Gastrocnemius medialis (tissue), 4 donors: ENCODE data around the gene SEC61B. TPM values are rescaled to one million over a fixed set of nuclear protein-coding genes. Genes with fewer than 3 reads are reported as not detected.

ENCODE experiments used
- ATAC-seq, 2 donors: fragments of 150-250 bp; one replicate each; pipeline ENCODE4 v1.9.1; 2016
- DNase-seq, 2 donors: peaks; one replicate each; pipeline ENCODE4 v3.0.0-alpha.2; 2019
- H3K27ac ChIP-seq, 4 donors: fragments of 200-600 bp; sonication (generic); 1 replicate in 1 of 4; 2 replicates in 3 of 4; pipeline ENCODE4 v1.5.1; 2016 to 2018; ENCODE audit warnings: mild to moderate bottlenecking in 2 of 4, moderate library complexity in 1 of 4
- H3K27me3 ChIP-seq, 3 donors: fragments of 200-600 bp; sonication (generic) in 2 of 3; 1 replicate in 1 of 3; 2 replicates in 2 of 3; pipeline versions ENCODE4 v1.5.1 to v1.6.0; 2016 to 2019; ENCODE audit warnings: mild to moderate bottlenecking in 1 of 3, moderate library complexity in 1 of 3
- H3K36me3 ChIP-seq, 2 donors: fragments of 200-600 bp; sonication (generic) in 1 of 2; one replicate each; pipeline ENCODE4 v1.5.1; 2017 to 2018
- H3K4me1 ChIP-seq, 2 donors: fragments of 200-600 bp; sonication (generic) in 1 of 2; one replicate each; pipeline ENCODE4 v1.5.1; 2016 to 2017; ENCODE audit warnings: mild to moderate bottlenecking in 2 of 2
- H3K4me3 ChIP-seq, 4 donors: fragments of 200-600 bp; sonication (generic) in 3 of 4; 1 replicate in 1 of 4; 2 replicates in 3 of 4; pipeline ENCODE4 v1.5.1; 2016 to 2019; ENCODE audit warnings: mild to moderate bottlenecking in 2 of 4
- H3K9me3 ChIP-seq, 3 donors: fragments of 200-600 bp; sonication (generic) in 2 of 3; 1 replicate in 1 of 3; 2 replicates in 2 of 3; pipeline ENCODE4 v1.5.1; 2016 to 2019
- CTCF ChIP-seq, 5 experiments: fragments of 450-650 bp in 3 of 5; fragments of 200-600 bp in 2 of 5; sonication (generic) in 2 of 5; IDR thresholded peaks in 4 of 5; conservative IDR thresholded peaks in 1 of 5; 1 replicate in 4 of 5; 2 replicates in 1 of 5; pipeline ENCODE4 v1.5.1; 2016 to 2019; ENCODE audit warnings: antibody characterized with exemption in 5 of 5, mild to moderate bottlenecking in 3 of 5, moderate library complexity in 3 of 5
- POLR2A ChIP-seq, 2 donors: fragments of 450-650 bp; IDR thresholded peaks; one replicate each; pipeline ENCODE4 v1.6.1; 2017; ENCODE audit warnings: antibody characterized with exemption in 2 of 2, mild to moderate bottlenecking in 2 of 2, moderate library complexity in 2 of 2
- in situ Hi-C, 4 donors: fragments of 200-750 bp; cut with MboI; loops; one replicate each; pipeline versions ENCODE4 v1.15.0 to v1.8.0; 2017; ENCODE audit warnings: low sequenced_read_pairs in 4 of 4
- intact Hi-C: fragments of 100-400 bp; cut with DNase I; formaldehyde crosslinking; loops from one replicate; pipeline ENCODE4 v1.15.1; 2023; ENCODE audit warnings: low total_unique reads
- total RNA-seq, 4 donors: library from RNA; depleted of rRNA; stranded (reverse); fragments of >200 nt; gene quantifications; one replicate each; pipeline versions ENCODE4 v1.1.0 to v1.2.3, GENCODE V29; 2016

SEC61B gene
- total RNA-seq, 4 donors from 2014 or later, result 20.5 to 50.5 (median 24.9) TPM

GRCh38 chr9:99221266-99221620, 839 bp upstream of the SEC61B start:
- Histone ChIP-seq H3K9me3 (no peaks in the 10 kb centered on the region), H3K4me1 (peaks cover 72 to 77% of the 10 kb centered on the region in 2 donors), H3K27ac (peak overlapping the region; percentile 88 to 98 (median 96)), H3K27me3 (no peaks in the 10 kb centered on the region), H3K4me3 (peak overlapping the region; percentile 89 to 98 (median 94)), H3K36me3 (peaks cover 0 to 15% of the 10 kb centered on the region in 2 donors)
- no peak for TF ChIP-seq POLR2A (IDR thresholded peaks at IDR 0.05)
- TF ChIP-seq CTCF (IDR thresholded peaks at IDR 0.05 in 4 of 5, conservative IDR thresholded peaks at IDR 0.05 in 1 of 5), result no peak
- in situ Hi-C loops (loop anchor here in 1 of 4 donors (25.0 kb wide), 1 partner anchor 591 kb away; the partner anchor contains the start of gene NR4A3), intact Hi-C loops (loop anchor here (1.0 to 10.0 kb wide), 5 partner anchors 38 to 1134 kb away; partner anchors contain the start of genes ERP44, INVS, TEX10 and TGFBR1)
- ATAC-seq (peak; percentile 1 to 39), DNase-seq (peak in 1 of 2 donors; percentile 31)

GRCh38 chr9:99222416-99223270, 561 bp downstream of the SEC61B start:
- Histone ChIP-seq H3K36me3 (peaks cover 0 to 17% of the 10 kb centered on the region in 2 donors), H3K9me3 (no peaks in the 10 kb centered on the region), H3K4me1 (peaks cover 62 to 69% of the 10 kb centered on the region in 2 donors), H3K4me3 (peak overlapping the region; percentile 89 to 98 (median 94)), H3K27me3 (no peaks in the 10 kb centered on the region), H3K27ac (peak overlapping the region; percentile 88 to 98 (median 96))
- intact Hi-C loops, result loop anchor here (2.0 to 10.0 kb wide), 6 partner anchors 115 to 1132 kb away; partner anchors contain the start of genes ERP44, INVS, NR4A3 and TEX10
- ATAC-seq, result no peak
- in situ Hi-C loops, result loop anchor here in 1 of 4 donors (25.0 kb wide), 1 partner anchor 590 kb away; the partner anchor contains the start of gene NR4A3
- TF ChIP-seq CTCF (IDR thresholded peaks at IDR 0.05 in 4 of 5, conservative IDR thresholded peaks at IDR 0.05 in 1 of 5) (no peak), POLR2A (IDR thresholded peaks at IDR 0.05) (no peak)
- no peak for DNase-seq

- DNase-seq (no peak), ATAC-seq (no peak)
- no peak overlapping the region for H3K4me3 ChIP-seq
- peak overlapping the region; percentile 88 to 98 (median 96) for H3K27ac ChIP-seq
- peaks cover 0 to 25% of the 10 kb centered on the region in 2 donors for H3K36me3 ChIP-seq
- no peaks in the 10 kb centered on the region for H3K27me3 ChIP-seq
- no peaks in the 10 kb centered on the region for H3K9me3 ChIP-seq
- TF ChIP-seq CTCF (IDR thresholded peaks at IDR 0.05 in 4 of 5, conservative IDR thresholded peaks at IDR 0.05 in 1 of 5) (no peak), POLR2A (IDR thresholded peaks at IDR 0.05) (no peak)
- peaks cover 50 to 55% of the 10 kb centered on the region in 2 donors for H3K4me1 ChIP-seq
- intact Hi-C loops (loop anchor here (5.0 to 10.0 kb wide), 4 partner anchors 117 to 1130 kb away; partner anchors contain the start of genes ERP44, INVS, TEX10 and TGFBR1), in situ Hi-C loops (loop anchor here in 1 of 4 donors (25.0 kb wide), 1 partner anchor 588 kb away; the partner anchor contains the start of gene NR4A3)
These were observed 2.4 kb downstream of the SEC61B start for GRCh38 chr9:99224445-99224844.

GRCh38 chr9:99226054-99226453, 4.0 kb downstream of the SEC61B start:
- Histone ChIP-seq H3K4me3 (no peak overlapping the region), H3K4me1 (peaks cover 38 to 42% of the 10 kb centered on the region in 2 donors), H3K9me3 (no peaks in the 10 kb centered on the region), H3K27me3 (no peaks in the 10 kb centered on the region), H3K36me3 (peaks cover 0 to 38% of the 10 kb centered on the region in 2 donors), H3K27ac (peak overlapping the region; percentile 62 to 98 (median 96))
- DNase-seq, result no peak
- no peak for TF ChIP-seq CTCF (IDR thresholded peaks at IDR 0.05 in 4 of 5, conservative IDR thresholded peaks at IDR 0.05 in 1 of 5)
- no peak for TF ChIP-seq POLR2A (IDR thresholded peaks at IDR 0.05)
- no peak for ATAC-seq
- intact Hi-C loops (loop anchor here (10.0 kb wide), 1 partner anchor 1129 kb away; the partner anchor contains the start of gene TEX10), in situ Hi-C loops (no loop called here)
